K562 (cell line): ENCODE results near the gene NAGS. TPM values are rescaled to one million over a fixed set of nuclear protein-coding genes. Genes with fewer than 3 reads are reported as not detected.

Experiments used
- EWSR1 ChIP-seq: fragments of 450-650 bp; IDR thresholded peaks from 2 replicates; pipeline ENCODE4 v1.6.1; 2018; ENCODE audit warnings: borderline replicate concordance, mild to moderate bottlenecking, low read depth, moderate library complexity; ENCODE audit not compliant: partially characterized antibody
- HDAC6 ChIP-seq: IDR thresholded peaks from 2 replicates; pipeline ENCODE4 v1.6.1; 2012; ENCODE audit warnings: low read depth, mild to moderate bottlenecking, control low read depth, inconsistent platforms, low read length, moderate library complexity
- HDGF ChIP-seq: fragments of 450-650 bp; IDR thresholded peaks from 2 replicates; pipeline ENCODE4 v1.6.1; 2016
- KLF16 ChIP-seq: IDR thresholded peaks from 2 replicates; pipeline ENCODE4 v1.6.1; 2016; ENCODE audit warnings: antibody characterized with exemption
- NCOA4 ChIP-seq: fragments of 450-650 bp; IDR thresholded peaks from 2 replicates; pipeline ENCODE4 v1.6.1; 2018; ENCODE audit warnings: mild to moderate bottlenecking; ENCODE audit not compliant: partially characterized antibody
- PHB ChIP-seq: fragments of 250-450 bp; sonication (Bioruptor Pico); IDR thresholded peaks from 2 replicates; pipeline ENCODE4 v1.5.0; 2021
- PHF8 ChIP-seq: fragments of 200-600 bp; sonication (generic); IDR thresholded peaks from 2 replicates; pipeline ENCODE4 v1.6.1; 2012; ENCODE audit warnings: mixed run types, mild to moderate bottlenecking, inconsistent platforms, low read length, moderate library complexity, borderline replicate concordance
- POLR2B ChIP-seq: fragments of 450-650 bp; IDR thresholded peaks from 2 replicates; pipeline ENCODE4 v1.6.1; 2018; ENCODE audit warnings: low read depth; ENCODE audit not compliant: partially characterized antibody
- PTRF ChIP-seq: fragments of 450-650 bp; IDR thresholded peaks from 2 replicates; pipeline ENCODE4 v1.6.1; 2016; ENCODE audit warnings: mild to moderate bottlenecking, missing genetic modification characterization, missing compliant biosample characterization
- PYGO2 ChIP-seq: fragments of 450-650 bp; IDR thresholded peaks from 2 replicates; pipeline ENCODE4 v1.6.1; 2016; ENCODE audit warnings: mild to moderate bottlenecking, missing genetic modification characterization, moderate library complexity, missing compliant biosample characterization
- RBM17 ChIP-seq: fragments of 200-400 bp; formaldehyde crosslinking; IDR thresholded peaks from 2 replicates; pipeline ENCODE4 v1.6.1; 2017; ENCODE audit warnings: low read depth, mild to moderate bottlenecking, low read length, borderline replicate concordance
- RBM22 ChIP-seq: fragments of 200-400 bp; formaldehyde crosslinking; IDR thresholded peaks from 2 replicates; pipeline ENCODE4 v1.6.1; 2018; ENCODE audit warnings: low read length, low read depth; ENCODE audit not compliant: poor library complexity, severe bottlenecking
- RHOXF2B ChIP-seq: fragments of 250-450 bp; sonication (Bioruptor Pico); conservative IDR thresholded peaks from 2 replicates; pipeline ENCODE4 v1.5.1; 2021
- STAT5A ChIP-seq: IDR thresholded peaks from 2 replicates; pipeline ENCODE4 v1.6.1; 2012; ENCODE audit warnings: low read length, inconsistent platforms, borderline replicate concordance
- TEAD4 ChIP-seq, 2 experiments: sonication (generic) in 1 of 2; formaldehyde crosslinking in 1 of 2; IDR thresholded peaks; 2 replicates each; pipeline versions ENCODE4 v1.6.1 to v1.8.0; 2012 to 2022; ENCODE audit warnings: borderline replicate concordance in 1 of 2, inconsistent platforms in 1 of 2, low read length in 1 of 2, mild to moderate bottlenecking in 1 of 2, missing genetic modification reagents in 1 of 2
- TGIF2 ChIP-seq: sonication (generic); formaldehyde crosslinking; IDR thresholded peaks from 2 replicates; pipeline ENCODE4 v1.8.1; 2022; ENCODE audit warnings: mild to moderate bottlenecking, missing genetic modification reagents, moderate library complexity
- ZNF133 ChIP-seq: fragments of 250-450 bp; sonication (Bioruptor Pico); IDR thresholded peaks from 2 replicates; pipeline ENCODE4 v1.4.0; 2020; ENCODE audit warnings: mild to moderate bottlenecking
- ZNF212 ChIP-seq: fragments of 450-650 bp; formaldehyde crosslinking; IDR thresholded peaks from 2 replicates; pipeline ENCODE4 v1.4.0; 2020; ENCODE audit warnings: mild to moderate bottlenecking
- ZNF316 ChIP-seq: fragments of 450-650 bp; IDR thresholded peaks from 2 replicates; pipeline ENCODE4 v1.6.1; 2016
- ZNF324 ChIP-seq: fragments of 250-450 bp; sonication (Bioruptor Pico); IDR thresholded peaks from 2 replicates; pipeline ENCODE4 v1.4.0; 2020; ENCODE audit warnings: mild to moderate bottlenecking
- ZNF347 ChIP-seq: fragments of 450-650 bp; formaldehyde crosslinking; IDR thresholded peaks from 2 replicates; pipeline ENCODE4 v1.4.0; 2020; ENCODE audit warnings: low read depth, mild to moderate bottlenecking, moderate library complexity
- ZNF384 ChIP-seq: IDR thresholded peaks from 2 replicates; pipeline ENCODE4 v1.6.1; 2012; ENCODE audit warnings: low read depth, low read length, improper control_type of control experiment
- ZNF436 ChIP-seq: fragments of 250-450, 450-650 bp; sonication (Bioruptor Pico); formaldehyde crosslinking; IDR thresholded peaks from 2 replicates; pipeline ENCODE4 v1.7.0; 2020; ENCODE audit warnings: mild to moderate bottlenecking
- ZNF584 ChIP-seq: fragments of 200-800 bp; sonication (Bioruptor generic); IDR thresholded peaks from 2 replicates; pipeline ENCODE4 v1.6.1; 2016; ENCODE audit warnings: low read depth, mild to moderate bottlenecking, missing genetic modification characterization, missing compliant biosample characterization
- polyA plus RNA-seq, 8 experiments: library from polyadenylated mRNA; depleted of rRNA in 4 of 8; stranded (reverse) in 5 of 8; unstranded in 3 of 8; fragments of >200 nt; fragmentation: Nextera tagmentation in 2 of 8; fragmentation: Illumina TruSeq in 1 of 8; extraction: Ambion mirVana in 2 of 8; extraction: Trizol in 1 of 8; gene quantifications; 2 replicates each; pipeline versions ENCODE4 v1.2.1 to v1.2.3, GENCODE V29; 2011 to 2014; ENCODE audit warnings: inconsistent platforms in 1 of 8, missing spikeins in 1 of 8
- total RNA-seq, 7 experiments: library from RNA; depleted of rRNA in 6 of 7; stranded (reverse); fragments of >200 nt in 6 of 7; fragmentation: Illumina TruSeq in 2 of 7; extraction: Trizol in 2 of 7; gene quantifications; 2 replicates each; pipeline versions ENCODE4 v1.2.1 to v1.2.3, GENCODE V29; 2011 to 2021; ENCODE audit warnings: low replicate concordance in 1 of 7
- TF ChIP-seq, protein P1 (sequence below): fragments of 450-650 bp; IDR thresholded peaks from 2 replicates; pipeline ENCODE4 v1.6.1; 2014; ENCODE audit warnings: low read depth, mild to moderate bottlenecking, moderate library complexity, borderline replicate concordance
- TF ChIP-seq, protein P2 (sequence below): fragments of 250-450 bp; sonication (Bioruptor Pico); IDR thresholded peaks from 2 replicates; pipeline ENCODE4 v1.5.0; 2020; ENCODE audit warnings: mild to moderate bottlenecking
- TF ChIP-seq, protein P3 (sequence below): sonication (generic); formaldehyde crosslinking; IDR thresholded peaks from 2 replicates; pipeline ENCODE4 v1.8.1; 2023; ENCODE audit warnings: mild to moderate bottlenecking, missing genetic modification reagents, moderate library complexity

Gene NAGS
- total and polyA plus RNA-seq, 9 of the 15 experiments (the other 6 are each of a cell fraction or from before 2014, with no cell fraction given) = not detected

DNA sequence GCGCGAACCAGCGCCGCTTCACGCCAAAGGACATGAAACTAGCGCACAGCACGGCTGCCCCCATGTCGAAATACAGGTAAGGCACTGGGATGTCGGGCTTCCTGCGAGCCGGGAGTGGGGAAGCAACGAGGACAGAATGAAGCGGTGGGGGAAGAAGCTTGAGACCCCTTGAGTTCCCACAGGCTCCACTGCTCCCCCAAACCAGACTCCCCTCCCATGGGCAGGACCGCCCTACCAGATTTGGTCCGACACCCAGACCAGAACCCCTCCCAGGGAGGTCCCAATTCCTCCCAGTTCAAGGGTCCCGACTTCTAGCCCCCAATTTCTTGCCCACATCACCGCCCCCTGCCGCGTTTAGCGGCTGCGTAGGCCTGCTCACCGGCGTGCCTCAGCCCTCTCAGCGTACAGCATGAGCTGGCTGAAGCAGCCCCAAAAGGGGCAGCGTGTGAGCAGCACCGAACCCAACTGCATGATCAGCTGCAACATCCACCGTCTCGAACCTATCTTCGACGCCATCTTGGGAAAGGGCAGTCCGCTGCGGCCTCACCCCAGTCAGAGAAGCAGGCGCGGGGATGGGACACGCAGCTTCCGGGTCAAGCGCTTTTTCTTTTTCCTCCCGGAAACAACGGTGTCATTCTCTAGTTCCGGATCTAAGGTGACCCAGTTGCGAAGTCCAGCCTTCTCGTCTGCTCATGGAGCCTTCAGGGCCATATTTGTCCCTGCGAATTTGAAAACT is 10.2 kb downstream of the NAGS start, which contains the start of gene TMEM101 (continued):
- TF ChIP-seq, protein P1, sequence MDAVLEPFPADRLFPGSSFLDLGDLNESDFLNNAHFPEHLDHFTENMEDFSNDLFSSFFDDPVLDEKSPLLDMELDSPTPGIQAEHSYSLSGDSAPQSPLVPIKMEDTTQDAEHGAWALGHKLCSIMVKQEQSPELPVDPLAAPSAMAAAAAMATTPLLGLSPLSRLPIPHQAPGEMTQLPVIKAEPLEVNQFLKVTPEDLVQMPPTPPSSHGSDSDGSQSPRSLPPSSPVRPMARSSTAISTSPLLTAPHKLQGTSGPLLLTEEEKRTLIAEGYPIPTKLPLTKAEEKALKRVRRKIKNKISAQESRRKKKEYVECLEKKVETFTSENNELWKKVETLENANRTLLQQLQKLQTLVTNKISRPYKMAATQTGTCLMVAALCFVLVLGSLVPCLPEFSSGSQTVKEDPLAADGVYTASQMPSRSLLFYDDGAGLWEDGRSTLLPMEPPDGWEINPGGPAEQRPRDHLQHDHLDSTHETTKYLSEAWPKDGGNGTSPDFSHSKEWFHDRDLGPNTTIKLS = peak; percentile 88
- TF ChIP-seq PHB (CRISPR knock-in tag) (no peak), PYGO2 (tag) (0 out of 2 replicates have a peak, but pooled peaks have one; percentile 17), TGIF2 (no peak), RBM17 (no peak), ZNF212 (CRISPR knock-in tag) (no peak), ZNF316 (no peak), EWSR1 (no peak), TEAD4 (IDR thresholded peaks at IDR 0.05; ENCODE audit: low read length) (peak; percentile 26; the same call in 1 of the 2 replicates), TEAD4 (CRISPR knock-in tag; IDR thresholded peaks at IDR 0.05; ENCODE audit: borderline replicate concordance) (no peak), PTRF (tag) (no peak), ZNF324 (CRISPR knock-in tag) (no peak), ZNF584 (CRISPR knock-in tag) (no peak), KLF16 (no peak), PHF8 (peak; percentile 94; the same call in 1 of the 2 replicates), HDAC6 (no peak), ZNF133 (CRISPR knock-in tag) (no peak), NCOA4 (no peak), STAT5A (peak; percentile 44; the same call in 1 of the 2 replicates), HDGF (no peak), ZNF384 (peak; percentile 70; the same call in 1 of the 2 replicates), RBM22 (peak; percentile 59), ZNF436 (no peak), RHOXF2B (no peak), POLR2B (peak; percentile 65), ZNF347 (CRISPR knock-in tag) (no peak)
- TF ChIP-seq, protein P2, sequence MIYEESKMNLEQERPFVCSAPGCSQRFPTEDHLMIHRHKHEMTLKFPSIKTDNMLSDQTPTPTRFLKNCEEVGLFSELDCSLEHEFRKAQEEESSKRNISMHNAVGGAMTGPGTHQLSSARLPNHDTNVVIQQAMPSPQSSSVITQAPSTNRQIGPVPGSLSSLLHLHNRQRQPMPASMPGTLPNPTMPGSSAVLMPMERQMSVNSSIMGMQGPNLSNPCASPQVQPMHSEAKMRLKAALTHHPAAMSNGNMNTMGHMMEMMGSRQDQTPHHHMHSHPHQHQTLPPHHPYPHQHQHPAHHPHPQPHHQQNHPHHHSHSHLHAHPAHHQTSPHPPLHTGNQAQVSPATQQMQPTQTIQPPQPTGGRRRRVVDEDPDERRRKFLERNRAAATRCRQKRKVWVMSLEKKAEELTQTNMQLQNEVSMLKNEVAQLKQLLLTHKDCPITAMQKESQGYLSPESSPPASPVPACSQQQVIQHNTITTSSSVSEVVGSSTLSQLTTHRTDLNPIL (CRISPR knock-in tag) = no peak
- TF ChIP-seq, protein P3, sequence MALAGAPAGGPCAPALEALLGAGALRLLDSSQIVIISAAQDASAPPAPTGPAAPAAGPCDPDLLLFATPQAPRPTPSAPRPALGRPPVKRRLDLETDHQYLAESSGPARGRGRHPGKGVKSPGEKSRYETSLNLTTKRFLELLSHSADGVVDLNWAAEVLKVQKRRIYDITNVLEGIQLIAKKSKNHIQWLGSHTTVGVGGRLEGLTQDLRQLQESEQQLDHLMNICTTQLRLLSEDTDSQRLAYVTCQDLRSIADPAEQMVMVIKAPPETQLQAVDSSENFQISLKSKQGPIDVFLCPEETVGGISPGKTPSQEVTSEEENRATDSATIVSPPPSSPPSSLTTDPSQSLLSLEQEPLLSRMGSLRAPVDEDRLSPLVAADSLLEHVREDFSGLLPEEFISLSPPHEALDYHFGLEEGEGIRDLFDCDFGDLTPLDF (CRISPR knock-in tag) = no peak; the same call in 1 of the 2 replicates
